Neural progenitor cell (in vitro differentiated cells): ENCODE results near the gene SPATA33. TPM values are rescaled to one million over a fixed set of nuclear protein-coding genes. Genes with fewer than 3 reads are reported as not detected.

Experiments
- DNase-seq: peaks from one replicate; pipeline ENCODE4 v3.0.0-alpha.2; 2016; ENCODE audit warnings: low spot score
- H2AFZ ChIP-seq: fragments of 200-600 bp; sonication (generic); replicated peaks from 2 replicates; pipeline ENCODE4 v1.6.1; 2016; ENCODE audit warnings: antibody characterized with exemption
- H3F3A ChIP-seq: fragments of 200-600 bp; sonication (generic); 2 replicates; pipeline ENCODE4 v1.6.1; 2016; ENCODE audit warnings: antibody characterized with exemption, low read depth
- H3K27ac ChIP-seq: fragments of 200-600 bp; sonication (generic); 2 replicates; pipeline ENCODE4 v1.5.1; 2016; ENCODE audit warnings: mild to moderate bottlenecking
- H3K27me3 ChIP-seq: fragments of 200-600 bp; sonication (generic); 2 replicates; pipeline ENCODE4 v1.6.1; 2016; ENCODE audit warnings: mild to moderate bottlenecking, moderate library complexity
- H3K36me3 ChIP-seq: fragments of 200-600 bp; sonication (generic); 2 replicates; pipeline ENCODE4 v1.5.1; 2016
- H3K4me1 ChIP-seq: fragments of 200-600 bp; sonication (generic); 2 replicates; pipeline ENCODE4 v1.6.1; 2016; ENCODE audit warnings: mixed run types
- H3K4me2 ChIP-seq: fragments of 200-600 bp; sonication (generic); 2 replicates; pipeline ENCODE4 v1.6.1; 2016
- H3K4me3 ChIP-seq: fragments of 200-600 bp; sonication (generic); 2 replicates; pipeline ENCODE4 v1.5.1; 2016
- H3K79me2 ChIP-seq: fragments of 200-600 bp; sonication (generic); 2 replicates; pipeline ENCODE4 v1.6.1; 2016; ENCODE audit warnings: low read depth
- H3K9ac ChIP-seq: fragments of 200-600 bp; sonication (generic); 2 replicates; pipeline ENCODE4 v1.6.1; 2016
- H3K9me3 ChIP-seq: fragments of 200-600 bp; sonication (generic); 2 replicates; pipeline ENCODE4 v1.5.1; 2016; ENCODE audit warnings: low read depth
- H4K20me1 ChIP-seq: fragments of 200-600 bp; sonication (generic); 2 replicates; pipeline ENCODE4 v1.6.1; 2016; ENCODE audit warnings: low read depth
- H3K27ac Mint-ChIP-seq: 3 replicates; pipeline ENCODE4 v1.8.0; 2021; ENCODE audit warnings: mixed read lengths
- H3K27me3 Mint-ChIP-seq: 2 replicates; pipeline ENCODE4 v1.8.0; 2022; ENCODE audit warnings: low read depth, mild to moderate bottlenecking, inconsistent platforms, moderate library complexity, mixed read lengths; ENCODE audit not compliant: insufficient read depth
- H3K36me3 Mint-ChIP-seq: 3 replicates; pipeline ENCODE4 v1.8.0; 2021; ENCODE audit warnings: mixed read lengths
- H3K4me1 Mint-ChIP-seq: 3 replicates; pipeline ENCODE4 v1.8.0; 2021; ENCODE audit warnings: mixed read lengths
- H3K4me3 Mint-ChIP-seq: 3 replicates; pipeline ENCODE4 v1.8.0; 2021; ENCODE audit warnings: mild to moderate bottlenecking, moderate library complexity, mixed read lengths
- H3K9me3 Mint-ChIP-seq: 3 replicates; pipeline ENCODE4 v1.8.0; 2020; ENCODE audit warnings: mixed read lengths
- CTCF ChIP-seq: fragments of 200-600 bp; sonication (generic); IDR thresholded peaks from 2 replicates; pipeline ENCODE4 v1.5.1; 2017; ENCODE audit warnings: antibody characterized with exemption, mild to moderate bottlenecking
- EZH2 ChIP-seq: fragments of 200-600 bp; sonication (generic); IDR thresholded peaks from 2 replicates; pipeline ENCODE4 v1.6.1; 2017; ENCODE audit warnings: antibody characterized with exemption, mild to moderate bottlenecking, moderate library complexity
- EZH2phosphoT487 ChIP-seq: fragments of 200-600 bp; sonication (generic); IDR thresholded peaks from 2 replicates; pipeline ENCODE4 v1.6.1; 2017; ENCODE audit warnings: antibody characterized with exemption
- total RNA-seq: library from RNA; depleted of rRNA; stranded (reverse); fragments of >200 nt; gene quantifications from 2 replicates; pipeline ENCODE4 v1.2.3, GENCODE V29; 2015; ENCODE audit warnings: low replicate concordance

The SPATA33 gene
- total RNA-seq, 1 donor from 2014 or later: 14.1 TPM

GRCh38 chr16:89623511-89624261 is 34.0 kb upstream of the SPATA33 start:
- H3K4me1 Mint-ChIP-seq: peaks cover 39% of the 10 kb centered on the region

GRCh38 chr16:89624777-89625761 is 32.6 kb upstream of the SPATA33 start:
- no peaks in the 10 kb centered on the region for H3K9me3 Mint-ChIP-seq
- peaks cover 18% of the 10 kb centered on the region for H3F3A ChIP-seq
- no peaks in the 10 kb centered on the region for H3K36me3 ChIP-seq
- H3K27ac ChIP-seq: no peak overlapping the region
- H3K4me2 ChIP-seq: peak overlapping the region; percentile 11
- H3K4me1 Mint-ChIP-seq: peaks cover 36% of the 10 kb centered on the region
- H3K9me3 ChIP-seq: no peaks in the 10 kb centered on the region
- peaks cover 6% of the 10 kb centered on the region for H3K27me3 Mint-ChIP-seq
- H4K20me1 ChIP-seq: no peaks in the 10 kb centered on the region
- peaks cover 18% of the 10 kb centered on the region for H3K4me1 ChIP-seq
- no peaks in the 10 kb centered on the region for H3K36me3 Mint-ChIP-seq
- no peak overlapping the region for H3K4me3 Mint-ChIP-seq
- peak overlapping the region; percentile 77 for H2AFZ ChIP-seq
- H3K4me3 ChIP-seq: no peak overlapping the region
- H3K27me3 ChIP-seq: peaks cover 12% of the 10 kb centered on the region
- H3K79me2 ChIP-seq: no peaks in the 10 kb centered on the region
- H3K9ac ChIP-seq: no peak overlapping the region
- TF ChIP-seq CTCF (no peak), EZH2phosphoT487 (no peak), EZH2 (no peak)
- no peak overlapping the region for H3K27ac Mint-ChIP-seq
- DNase-seq: no peak

More at GRCh38 chr16:89623511-89624261, 34.0 kb upstream of the SPATA33 start:
- H3K27ac ChIP-seq: no peak overlapping the region
- no peaks in the 10 kb centered on the region for H3K79me2 ChIP-seq
- no peak for TF ChIP-seq EZH2
- Mint-ChIP-seq H3K27me3 (peaks cover 8% of the 10 kb centered on the region), H3K9me3 (no peaks in the 10 kb centered on the region), H3K36me3 (no peaks in the 10 kb centered on the region), H3K27ac (peak overlapping the region; percentile 82), H3K4me3 (peak overlapping the region; percentile 22)
- H3F3A ChIP-seq: peaks cover 21% of the 10 kb centered on the region
- H4K20me1 ChIP-seq: no peaks in the 10 kb centered on the region
- no peak overlapping the region for H3K4me3 ChIP-seq
- peaks cover 12% of the 10 kb centered on the region for H3K27me3 ChIP-seq
- no peak overlapping the region for H3K9ac ChIP-seq
- H3K4me1 ChIP-seq: peaks cover 18% of the 10 kb centered on the region
- no peak overlapping the region for H3K4me2 ChIP-seq
- no peaks in the 10 kb centered on the region for H3K36me3 ChIP-seq
- no peaks in the 10 kb centered on the region for H3K9me3 ChIP-seq
- peak overlapping the region; percentile 70 for H2AFZ ChIP-seq
- DNase-seq: no peak

GRCh38 chr16:89629827-89630610 is 27.6 kb upstream of the SPATA33 start:
- Histone ChIP-seq H3K4me2 (no peak overlapping the region), H3K36me3 (no peaks in the 10 kb centered on the region), H3K79me2 (no peaks in the 10 kb centered on the region), H3K27ac (no peak overlapping the region), H3K27me3 (peaks cover 18% of the 10 kb centered on the region), H4K20me1 (no peaks in the 10 kb centered on the region), H3K4me1 (peaks cover 6% of the 10 kb centered on the region), H3K4me3 (no peak overlapping the region), H3K9ac (no peak overlapping the region), H3F3A (no peaks in the 10 kb centered on the region), H2AFZ (no peak overlapping the region), H3K9me3 (no peaks in the 10 kb centered on the region)
- no peak overlapping the region for H3K4me3 Mint-ChIP-seq
- peaks cover 13% of the 10 kb centered on the region for H3K27me3 Mint-ChIP-seq
- H3K36me3 Mint-ChIP-seq: no peaks in the 10 kb centered on the region
- H3K27ac Mint-ChIP-seq: no peak overlapping the region
- TF ChIP-seq EZH2 (no peak), CTCF (no peak), EZH2phosphoT487 (no peak)
- no peaks in the 10 kb centered on the region for H3K9me3 Mint-ChIP-seq
- no peak for DNase-seq
- peaks cover 5% of the 10 kb centered on the region for H3K4me1 Mint-ChIP-seq
